ENCODE measurements around the gene SMIM5. TPM values are rescaled to one million over a fixed set of nuclear protein-coding genes. Genes with fewer than 3 reads are reported as not detected.

Gene SMIM5
- total RNA-seq, 2 experiments from 2014 or later, result 0.06 TPM; not detected in 1

DNA sequence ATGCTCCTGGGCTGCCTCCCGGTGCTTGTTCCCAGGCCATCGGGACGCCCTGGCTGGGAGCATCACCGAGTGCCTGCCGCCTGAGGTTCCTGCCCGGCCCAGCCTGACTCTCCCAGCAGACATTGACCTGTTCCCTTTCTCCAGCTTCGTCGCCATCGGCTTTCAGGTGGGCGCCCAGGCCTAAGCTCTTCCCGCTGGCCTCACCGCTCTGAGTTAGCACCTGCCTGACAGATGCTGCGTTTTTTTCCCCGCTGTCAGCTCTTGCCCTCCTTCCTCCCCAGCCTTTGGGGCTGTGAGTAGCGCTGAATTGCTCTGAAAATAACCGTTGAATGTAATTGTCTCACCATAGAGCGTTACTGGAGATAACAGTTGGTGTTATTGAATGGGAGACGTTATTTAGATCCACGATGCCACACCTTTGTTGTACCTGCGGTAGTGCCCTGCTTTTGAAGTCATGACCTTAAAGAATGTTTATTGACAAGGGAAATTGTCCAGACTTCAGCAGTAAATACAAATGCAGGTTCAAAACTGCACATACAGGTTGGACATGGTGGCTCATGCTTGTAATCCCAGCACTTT lies 21.3 kb upstream of the SMIM5 start:
- H3K9me3 ChIP-seq (ENCODE audit: low read length), result no peaks in the 10 kb centered on the region
- no TSS peak for BruUV-seq (replicated peaks)
- CTCF ChIA-PET (ENCODE audit: unreplicated experiment), result interaction anchor here (1.8 kb wide), 1 partner anchor 21 kb away, joined by 4 read pairs; the partner anchor contains the start of gene SMIM5
- H3K79me2 ChIP-seq (ENCODE audit: insufficient read depth, low read depth, low read length), result no peaks in the 10 kb centered on the region
- no peak for DNase-seq (ENCODE audit: low spot score)
- no peak overlapping the region for H3K4me3 ChIP-seq (ENCODE audit: low read depth, low read length, poor library complexity, severe bottlenecking)
- no peaks in the 10 kb centered on the region for H3K36me3 ChIP-seq (ENCODE audit: insufficient read depth, low read length)
- no peaks in the 10 kb centered on the region for H3K9me2 ChIP-seq (ENCODE audit: insufficient read depth, low read length)
- no peak overlapping the region for H2AFZ ChIP-seq (ENCODE audit: low read length)
- intact Hi-C loops (cut with micrococcal nuclease; ENCODE audit: unreplicated experiment), result no loop called here
- no peaks in the 10 kb centered on the region for H3K4me1 ChIP-seq (ENCODE audit: insufficient read depth, low read length, poor library complexity, severe bottlenecking)
- H3K27ac ChIP-seq (ENCODE audit: low read depth, low read length, poor library complexity, severe bottlenecking), result no peak overlapping the region
- POLR2A ChIA-PET, result interaction anchor here (0.7 kb wide), 2 partner anchors 136 to 560 kb away, joined by 3 read pairs; no protein-coding TSS in a partner anchor
- H3K4me2 ChIP-seq (ENCODE audit: low read length), result no peak overlapping the region
- TF ChIP-seq, protein P1, sequence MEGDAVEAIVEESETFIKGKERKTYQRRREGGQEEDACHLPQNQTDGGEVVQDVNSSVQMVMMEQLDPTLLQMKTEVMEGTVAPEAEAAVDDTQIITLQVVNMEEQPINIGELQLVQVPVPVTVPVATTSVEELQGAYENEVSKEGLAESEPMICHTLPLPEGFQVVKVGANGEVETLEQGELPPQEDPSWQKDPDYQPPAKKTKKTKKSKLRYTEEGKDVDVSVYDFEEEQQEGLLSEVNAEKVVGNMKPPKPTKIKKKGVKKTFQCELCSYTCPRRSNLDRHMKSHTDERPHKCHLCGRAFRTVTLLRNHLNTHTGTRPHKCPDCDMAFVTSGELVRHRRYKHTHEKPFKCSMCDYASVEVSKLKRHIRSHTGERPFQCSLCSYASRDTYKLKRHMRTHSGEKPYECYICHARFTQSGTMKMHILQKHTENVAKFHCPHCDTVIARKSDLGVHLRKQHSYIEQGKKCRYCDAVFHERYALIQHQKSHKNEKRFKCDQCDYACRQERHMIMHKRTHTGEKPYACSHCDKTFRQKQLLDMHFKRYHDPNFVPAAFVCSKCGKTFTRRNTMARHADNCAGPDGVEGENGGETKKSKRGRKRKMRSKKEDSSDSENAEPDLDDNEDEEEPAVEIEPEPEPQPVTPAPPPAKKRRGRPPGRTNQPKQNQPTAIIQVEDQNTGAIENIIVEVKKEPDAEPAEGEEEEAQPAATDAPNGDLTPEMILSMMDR (conservative IDR thresholded peaks at IDR 0.05; ENCODE audit: low read length), result no peak
- TF ChIP-seq EZH2phosphoT487 (IDR thresholded peaks at IDR 0.05; ENCODE audit: borderline replicate concordance, low read depth, low read length), result no peak
- no peaks in the 10 kb centered on the region for H4K20me1 ChIP-seq (ENCODE audit: insufficient read depth, low read length)

DNA sequence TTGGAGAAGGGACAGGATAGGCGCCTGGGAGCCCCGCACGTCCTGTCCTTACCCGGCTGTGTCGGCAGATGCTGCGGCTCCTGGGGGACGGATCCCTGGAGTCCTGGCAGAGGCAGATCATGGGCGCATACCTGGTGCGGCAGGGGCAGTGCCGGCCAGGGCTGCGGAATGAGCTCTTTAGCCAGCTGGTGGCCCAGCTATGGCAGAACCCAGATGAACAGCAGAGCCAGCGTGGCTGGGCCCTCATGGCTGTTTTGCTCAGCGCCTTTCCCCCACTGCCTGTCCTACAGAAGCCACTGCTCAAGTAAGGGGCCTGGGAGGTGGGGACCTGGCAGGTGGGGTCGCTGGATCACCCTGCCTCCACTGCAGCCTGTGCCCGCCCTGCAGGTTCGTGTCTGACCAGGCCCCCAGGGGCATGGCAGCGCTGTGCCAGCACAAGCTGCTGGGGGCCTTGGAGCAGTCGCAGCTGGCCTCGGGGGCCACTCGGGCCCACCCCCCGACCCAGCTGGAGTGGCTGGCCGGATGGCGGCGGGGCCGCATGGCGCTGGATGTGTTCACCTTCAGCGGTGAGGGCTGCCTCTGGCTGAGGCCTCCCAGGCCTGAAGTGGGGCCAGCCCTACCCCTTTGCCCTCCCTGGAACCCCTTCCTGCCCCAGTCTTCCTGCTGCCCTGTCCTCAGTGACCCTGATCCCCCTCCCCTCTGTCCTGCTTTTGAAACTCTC lies 20.2 kb upstream of the SMIM5 start:
- no peak for DNase-seq (ENCODE audit: low spot score)
- TF ChIP-seq, protein P1 (conservative IDR thresholded peaks at IDR 0.05; ENCODE audit: low read length), result no peak
- TF ChIP-seq EZH2phosphoT487 (IDR thresholded peaks at IDR 0.05; ENCODE audit: borderline replicate concordance, low read depth, low read length), result no peak
- Histone ChIP-seq H3K4me2 (ENCODE audit: low read length) (no peak overlapping the region), H3K4me1 (ENCODE audit: insufficient read depth, low read length, poor library complexity, severe bottlenecking) (no peaks in the 10 kb centered on the region), H2AFZ (ENCODE audit: low read length) (no peak overlapping the region), H3K4me3 (ENCODE audit: low read depth, low read length, poor library complexity, severe bottlenecking) (no peak overlapping the region), H4K20me1 (ENCODE audit: insufficient read depth, low read length) (no peaks in the 10 kb centered on the region), H3K9me2 (ENCODE audit: insufficient read depth, low read length) (no peaks in the 10 kb centered on the region), H3K79me2 (ENCODE audit: insufficient read depth, low read depth, low read length) (no peaks in the 10 kb centered on the region), H3K27ac (ENCODE audit: low read depth, low read length, poor library complexity, severe bottlenecking) (no peak overlapping the region), H3K36me3 (ENCODE audit: insufficient read depth, low read length) (no peaks in the 10 kb centered on the region), H3K9me3 (ENCODE audit: low read length) (no peaks in the 10 kb centered on the region)
- ChIA-PET POLR2A (no interaction called here), CTCF (ENCODE audit: unreplicated experiment) (interaction anchor here (0.5 kb wide), 1 partner anchor 125 kb away, joined by 4 read pairs; no protein-coding TSS in a partner anchor)
- intact Hi-C loops (cut with micrococcal nuclease; ENCODE audit: unreplicated experiment), result no loop called here
- no TSS peak for BruUV-seq (replicated peaks)

GRCh38 chr17:75614006-75614405 lies 19.2 kb upstream of the SMIM5 start:
- intact Hi-C loops (cut with micrococcal nuclease; ENCODE audit: unreplicated experiment), result no loop called here
- CTCF ChIA-PET (ENCODE audit: unreplicated experiment), result no interaction called here
- Histone ChIP-seq H3K79me2 (ENCODE audit: insufficient read depth, low read depth, low read length) (no peaks in the 10 kb centered on the region), H3K9me2 (ENCODE audit: insufficient read depth, low read length) (no peaks in the 10 kb centered on the region), H4K20me1 (ENCODE audit: insufficient read depth, low read length) (no peaks in the 10 kb centered on the region), H3K9me3 (ENCODE audit: low read length) (no peaks in the 10 kb centered on the region), H3K4me2 (ENCODE audit: low read length) (no peak overlapping the region), H3K27ac (ENCODE audit: low read depth, low read length, poor library complexity, severe bottlenecking) (no peak overlapping the region), H3K36me3 (ENCODE audit: insufficient read depth, low read length) (no peaks in the 10 kb centered on the region), H3K4me1 (ENCODE audit: insufficient read depth, low read length, poor library complexity, severe bottlenecking) (no peaks in the 10 kb centered on the region), H2AFZ (ENCODE audit: low read length) (no peak overlapping the region), H3K4me3 (ENCODE audit: low read depth, low read length, poor library complexity, severe bottlenecking) (no peak overlapping the region)
- BruUV-seq (replicated peaks), result no TSS peak
- TF ChIP-seq, protein P1 (conservative IDR thresholded peaks at IDR 0.05; ENCODE audit: low read length), result peak; percentile 61
- TF ChIP-seq EZH2phosphoT487 (IDR thresholded peaks at IDR 0.05; ENCODE audit: borderline replicate concordance, low read depth, low read length), result no peak
- POLR2A ChIA-PET, result no interaction called here
- DNase-seq (ENCODE audit: low spot score), result peak; percentile 34

Data from OCI-LY7 (cell line).